CD4-positive, alpha-beta T cell treated with Interleukin-4 for 4 hours (primary cell): Measurements from ENCODE around the gene CAPN13.

Experiments used
- DNase-seq: peaks from one replicate; pipeline ENCODE4 v3.0.0-alpha.2; 2020

The CAPN13 gene

DNA sequence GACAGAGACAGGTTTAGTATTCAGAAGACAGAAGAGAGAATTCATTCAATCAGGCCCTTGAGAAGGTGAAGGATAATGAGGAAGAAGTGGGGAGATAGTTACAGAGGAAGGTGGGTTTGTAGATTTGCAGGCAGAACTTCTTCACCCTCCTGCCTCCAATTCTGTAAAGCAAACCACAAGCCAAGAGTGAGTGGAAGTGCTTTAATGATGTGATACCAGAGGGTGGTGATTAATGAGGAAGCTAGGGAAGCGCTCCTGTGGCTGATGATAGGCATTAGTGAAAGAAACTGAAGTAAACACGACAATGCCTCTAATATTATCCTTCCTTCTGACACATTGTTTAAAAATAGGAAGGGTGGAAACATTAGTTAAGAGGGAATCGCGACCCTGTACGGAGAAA lies 78.2 kb downstream of the CAPN13 start:
- DNase-seq, result no peak

DNA sequence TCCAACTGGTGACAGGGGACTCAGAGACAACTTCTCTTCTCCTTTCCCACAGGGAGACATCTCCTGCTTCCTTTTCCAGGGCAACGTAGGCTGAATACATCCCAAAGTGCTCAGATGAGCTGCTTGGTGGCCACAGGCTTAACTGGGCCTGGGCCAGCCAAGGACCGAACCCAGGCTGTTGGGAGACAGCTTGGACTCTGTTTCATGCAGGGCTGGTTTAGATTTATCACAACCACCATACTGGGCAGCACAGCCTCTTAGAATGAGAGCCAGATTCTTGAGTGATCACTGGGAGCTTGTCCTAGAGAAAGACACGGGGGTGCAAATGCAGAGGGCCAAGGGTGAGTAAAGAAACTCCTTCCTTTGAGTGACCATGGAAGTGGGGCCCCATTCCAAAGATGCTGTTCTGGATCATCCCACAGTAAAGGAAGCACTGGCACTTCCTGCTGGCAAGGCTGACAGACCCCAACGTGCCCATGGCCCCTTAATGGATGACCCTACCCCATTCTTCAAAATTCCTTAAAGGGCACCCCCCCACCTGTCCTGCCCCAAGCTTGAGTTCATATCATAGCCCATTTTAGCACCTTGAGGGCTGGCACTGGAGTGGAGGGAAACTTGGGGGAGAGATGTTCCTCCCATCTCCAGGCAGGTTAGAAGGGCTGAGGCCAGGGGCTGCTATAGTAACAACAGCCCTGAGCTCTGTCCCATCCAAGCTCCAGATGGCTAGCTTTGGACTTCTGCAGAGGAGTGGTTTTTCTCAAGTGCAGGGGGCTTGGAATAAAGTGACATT lies 84.1 kb downstream of the CAPN13 start:
- no peak for DNase-seq

DNA sequence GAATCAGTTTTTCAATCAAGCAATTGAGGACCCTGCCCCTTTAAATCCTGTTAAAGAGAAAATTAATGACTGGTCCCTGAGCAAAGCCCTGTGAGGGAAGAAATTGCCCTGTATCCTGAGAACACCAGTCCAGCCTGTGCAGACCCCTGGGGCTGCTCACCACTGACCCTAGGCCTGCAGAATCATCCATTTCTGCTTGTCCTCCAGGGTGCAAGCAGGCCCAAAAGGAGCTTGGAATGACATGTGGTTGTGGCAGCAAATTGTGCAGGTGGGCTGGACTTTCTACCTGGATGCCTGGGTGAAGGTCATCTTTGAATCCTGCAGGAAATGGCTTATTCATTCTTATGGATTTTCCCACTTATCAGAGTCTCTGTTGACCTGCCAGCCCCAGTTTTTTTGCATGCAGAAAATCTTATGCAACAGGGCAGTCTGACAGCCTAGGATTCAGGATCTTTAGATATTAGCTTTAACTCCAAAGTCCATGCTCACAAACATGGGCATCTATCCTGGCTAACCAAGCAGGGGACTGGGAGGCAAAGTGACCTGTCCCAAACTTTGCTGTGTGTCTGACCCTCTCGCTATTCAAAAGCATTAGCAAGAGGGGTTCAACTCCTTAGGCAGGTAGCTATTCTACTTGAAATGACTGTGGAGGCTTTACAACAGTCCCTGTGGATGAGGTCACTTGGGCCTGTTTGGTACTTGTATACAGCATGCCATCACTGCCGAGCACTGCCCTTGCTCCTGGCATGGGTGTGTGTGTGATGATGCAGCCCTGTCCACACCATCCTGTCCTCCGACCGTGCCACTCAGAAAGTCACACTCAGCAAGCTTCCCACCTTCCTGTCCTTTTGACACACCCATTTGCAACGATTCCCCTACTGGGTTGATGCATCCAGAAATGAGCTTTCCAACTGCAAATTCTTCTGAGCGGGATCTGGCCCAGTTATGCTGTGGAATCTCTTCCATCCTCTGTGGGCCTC lies 85.3 kb downstream of the CAPN13 start:
- no peak for DNase-seq

DNA sequence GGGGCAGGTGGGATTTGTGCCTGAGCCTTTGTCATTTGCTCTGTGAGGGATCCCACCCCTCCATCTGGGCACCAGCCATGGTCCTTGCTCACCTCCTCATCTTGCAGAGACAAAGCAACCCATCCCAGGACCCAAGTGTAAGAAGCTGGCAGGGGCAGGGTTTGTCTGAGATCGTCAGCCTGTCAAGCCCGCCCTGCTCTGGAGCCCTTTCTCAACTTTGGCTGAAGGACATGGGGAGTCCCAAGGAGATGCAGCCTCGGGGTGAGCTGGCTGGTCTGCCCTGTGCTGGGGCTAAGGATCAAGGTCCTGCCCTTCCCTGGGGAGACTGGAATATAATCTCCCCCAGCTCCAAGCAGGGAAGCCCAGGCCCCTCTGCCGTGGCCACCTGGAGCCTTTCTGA lies 86.0 kb downstream of the CAPN13 start:
- no peak for DNase-seq

DNA sequence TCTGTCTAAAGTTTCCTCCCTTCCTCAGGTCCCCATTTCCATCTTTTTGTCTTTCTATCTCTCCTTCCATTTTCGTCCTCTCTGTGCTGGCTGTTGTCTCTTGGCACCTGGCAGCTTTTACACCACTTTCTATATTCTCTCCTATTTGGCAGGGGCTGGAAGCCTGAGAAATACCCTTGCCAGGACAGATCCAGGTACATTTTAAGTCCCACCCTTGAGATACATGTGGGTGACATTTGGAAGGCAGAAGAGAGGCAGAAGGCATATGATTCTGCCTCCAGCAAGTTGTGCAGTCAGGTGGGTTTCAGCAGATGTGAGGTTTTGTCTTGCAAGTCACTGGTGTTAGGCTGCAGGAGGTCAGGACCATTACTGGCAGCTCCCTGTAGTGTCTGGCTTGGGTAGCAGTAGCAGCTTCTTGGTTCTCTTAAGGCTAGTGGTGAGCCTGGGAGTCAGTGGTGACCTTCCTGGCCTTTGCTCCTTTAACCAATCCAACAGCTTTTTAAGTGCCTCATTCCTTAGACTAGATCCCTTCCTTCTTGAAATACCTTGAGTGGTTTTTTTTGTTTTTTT lies 90.1 kb downstream of the CAPN13 start:
- DNase-seq, result no peak

DNA sequence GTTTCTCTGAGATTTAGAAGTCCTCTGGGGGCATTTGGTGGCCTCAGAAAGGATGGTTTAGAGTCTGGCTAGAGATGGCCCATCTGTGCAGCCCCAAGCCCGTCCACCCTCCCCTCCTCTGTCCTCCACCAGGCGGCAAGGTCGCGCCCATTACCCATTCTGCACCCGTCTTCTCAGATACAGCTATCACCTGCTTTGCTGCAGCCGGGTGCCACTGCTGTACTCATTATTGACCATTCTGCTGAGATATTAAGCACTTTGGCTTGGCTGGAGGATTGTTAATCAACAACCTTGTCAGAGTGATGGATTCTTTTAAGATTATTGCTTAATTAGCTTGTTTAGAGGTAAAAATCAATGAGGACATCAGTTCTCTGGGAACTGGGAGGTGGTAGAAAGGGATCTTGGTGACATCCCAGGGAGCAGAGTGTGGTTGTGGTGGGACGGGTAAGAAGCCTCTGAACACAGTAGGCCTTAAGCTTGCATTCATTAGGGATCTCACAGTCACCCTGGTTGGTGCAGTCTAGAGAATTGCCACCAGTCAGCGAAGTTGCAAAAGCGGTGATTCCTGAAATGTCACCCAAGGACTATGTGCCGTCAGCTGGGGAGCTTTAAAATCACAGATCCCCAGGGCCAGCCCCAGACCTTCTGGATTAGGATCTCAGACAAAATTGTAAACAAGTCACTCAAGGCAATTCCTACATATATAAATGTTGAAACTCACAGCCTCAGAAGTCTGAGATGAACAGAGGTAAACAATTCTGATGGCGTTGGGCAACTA lies 90.9 kb downstream of the CAPN13 start:
- no peak for DNase-seq

DNA sequence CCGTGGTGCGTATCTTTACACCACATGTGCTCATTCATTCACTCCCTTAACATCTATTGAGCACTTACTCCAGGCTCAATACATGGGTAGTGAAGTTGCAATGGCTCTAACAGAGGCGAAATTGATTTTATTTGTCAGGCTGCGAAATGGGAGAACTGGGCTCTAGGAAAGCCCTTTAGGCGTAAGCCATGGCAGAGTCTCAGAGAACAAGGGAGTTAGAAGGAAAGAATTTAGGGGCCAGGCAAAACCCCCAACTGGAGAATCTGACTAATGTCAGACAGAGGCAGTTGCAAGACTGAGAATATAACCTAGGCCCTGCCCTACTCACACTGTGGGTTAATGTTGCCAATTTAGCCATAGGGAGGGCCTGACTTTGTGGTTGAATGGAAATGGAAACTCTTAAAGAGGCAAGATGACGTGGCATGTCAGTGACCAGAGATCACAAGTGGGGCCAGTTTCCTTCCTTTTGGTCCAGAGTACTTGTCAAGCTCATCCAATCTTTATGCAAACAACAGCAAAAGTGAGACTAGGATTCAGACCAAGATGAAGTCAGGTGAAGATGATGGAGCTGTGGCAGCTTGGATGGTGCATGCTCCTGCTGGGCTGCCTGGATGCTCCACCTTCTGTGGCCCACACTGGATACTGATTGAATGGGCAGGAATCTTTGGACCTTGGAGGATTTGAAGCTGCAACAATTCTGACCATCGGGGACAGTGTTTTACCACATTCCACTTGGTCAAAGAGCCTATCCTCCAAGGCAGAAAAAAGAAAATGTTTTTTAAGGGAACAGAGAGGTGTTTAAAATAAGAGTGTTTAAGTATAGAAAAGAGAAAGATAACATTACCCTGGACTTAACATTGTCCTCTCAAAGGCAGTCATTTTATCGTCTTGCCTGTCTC lies 92.2 kb downstream of the CAPN13 start:
- no peak for DNase-seq

DNA sequence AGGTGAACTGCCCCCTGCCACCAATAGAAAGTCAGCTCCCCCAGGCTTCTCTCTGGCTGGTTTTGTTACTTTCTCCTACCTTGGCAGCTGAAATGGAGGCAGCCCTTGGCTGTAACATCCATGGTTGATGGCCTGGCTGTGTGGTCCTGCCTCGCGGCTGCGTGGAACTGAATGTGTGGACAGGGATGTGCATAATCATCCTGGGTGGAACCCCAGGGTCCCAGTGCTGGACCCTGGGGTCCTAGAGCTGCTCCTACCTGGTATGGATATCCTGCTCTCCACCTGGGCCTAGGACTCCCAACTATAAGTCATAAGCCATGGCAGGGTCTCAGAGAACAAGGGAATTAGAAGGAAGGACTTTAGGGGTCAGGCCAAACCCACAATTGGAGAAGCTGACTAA lies 93.5 kb downstream of the CAPN13 start:
- DNase-seq, result no peak

DNA sequence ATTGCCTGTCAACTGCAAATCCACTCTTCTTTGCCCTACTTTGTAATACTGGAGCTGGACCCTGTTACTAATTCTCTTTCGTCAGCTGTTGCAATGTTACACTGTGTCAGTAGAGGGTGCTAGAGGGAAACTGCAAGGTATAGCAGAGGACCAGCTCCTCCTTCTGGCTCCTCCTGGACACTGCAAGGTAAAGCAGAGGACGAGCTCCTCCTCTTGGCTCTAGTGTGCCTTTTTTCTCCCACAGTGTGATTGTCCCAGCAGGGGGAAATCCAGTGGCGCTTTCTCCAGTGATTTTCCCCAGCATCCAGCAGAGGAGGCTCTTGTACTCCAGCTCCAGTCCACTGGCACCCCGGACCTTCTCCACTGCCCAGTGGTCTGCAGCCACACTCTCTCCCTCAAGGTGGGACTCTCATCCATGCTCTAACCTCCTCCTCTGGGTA lies 95.6 kb downstream of the CAPN13 start:
- DNase-seq, result peak; percentile 86

DNA sequence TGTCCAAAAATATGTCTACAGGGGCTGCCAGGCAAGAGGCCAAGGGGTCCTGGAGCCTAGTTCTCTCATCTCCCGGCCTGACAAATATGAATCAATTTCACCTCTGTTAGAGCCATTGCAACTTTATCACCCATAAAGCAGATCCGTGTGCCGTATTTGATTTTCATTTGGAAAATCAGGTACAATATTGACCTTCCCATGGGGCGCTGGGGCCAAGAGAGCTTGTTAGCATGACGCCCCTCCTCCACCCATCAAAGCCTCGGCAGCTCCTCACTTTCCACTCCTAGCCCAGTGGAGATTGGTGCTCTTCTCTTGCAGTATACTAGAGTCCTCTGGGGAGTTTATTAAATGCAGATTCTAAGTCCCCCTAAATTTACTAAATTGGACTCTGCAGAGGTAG lies 96.8 kb downstream of the CAPN13 start:
- DNase-seq, result no peak

DNA sequence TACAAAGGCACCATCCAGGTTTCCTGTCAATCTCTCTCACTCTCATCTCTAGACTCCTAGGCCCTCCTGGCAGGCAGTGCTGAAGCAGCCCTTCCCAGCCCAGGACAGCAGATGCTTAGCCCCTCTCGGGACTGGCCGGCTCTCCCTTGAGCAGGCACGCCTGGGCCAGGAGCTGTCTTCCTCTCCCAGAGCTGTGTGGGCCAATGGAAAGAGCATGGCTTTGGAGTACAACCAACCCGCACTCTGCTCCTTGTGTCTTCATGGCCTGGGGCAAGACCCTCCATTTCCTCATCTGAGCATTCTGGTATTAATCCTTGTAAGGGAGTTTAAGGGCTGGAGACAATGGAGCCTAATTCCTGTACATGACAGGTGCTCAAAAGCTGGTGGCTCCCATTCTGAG lies 97.2 kb downstream of the CAPN13 start:
- DNase-seq, result no peak

DNA sequence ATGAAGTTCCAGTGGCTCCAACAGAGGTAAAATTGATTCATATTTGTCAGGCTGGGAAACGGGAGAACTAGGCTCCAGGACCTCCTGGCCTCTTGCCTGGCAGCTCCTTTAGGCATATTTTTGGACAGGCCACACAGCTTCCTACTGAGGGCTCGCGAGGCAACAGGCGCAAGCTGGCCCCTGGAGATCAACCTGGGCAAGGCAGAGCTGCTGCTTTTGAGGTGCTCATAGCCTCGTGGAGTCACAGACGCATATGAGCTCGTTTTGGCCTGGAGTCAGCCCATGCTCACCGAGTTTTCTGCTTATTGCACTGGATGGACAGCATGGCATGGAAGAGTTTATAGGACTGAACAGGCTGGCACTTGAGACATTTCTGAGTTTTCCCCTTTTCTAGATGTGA lies 97.7 kb downstream of the CAPN13 start:
- DNase-seq, result no peak

DNA sequence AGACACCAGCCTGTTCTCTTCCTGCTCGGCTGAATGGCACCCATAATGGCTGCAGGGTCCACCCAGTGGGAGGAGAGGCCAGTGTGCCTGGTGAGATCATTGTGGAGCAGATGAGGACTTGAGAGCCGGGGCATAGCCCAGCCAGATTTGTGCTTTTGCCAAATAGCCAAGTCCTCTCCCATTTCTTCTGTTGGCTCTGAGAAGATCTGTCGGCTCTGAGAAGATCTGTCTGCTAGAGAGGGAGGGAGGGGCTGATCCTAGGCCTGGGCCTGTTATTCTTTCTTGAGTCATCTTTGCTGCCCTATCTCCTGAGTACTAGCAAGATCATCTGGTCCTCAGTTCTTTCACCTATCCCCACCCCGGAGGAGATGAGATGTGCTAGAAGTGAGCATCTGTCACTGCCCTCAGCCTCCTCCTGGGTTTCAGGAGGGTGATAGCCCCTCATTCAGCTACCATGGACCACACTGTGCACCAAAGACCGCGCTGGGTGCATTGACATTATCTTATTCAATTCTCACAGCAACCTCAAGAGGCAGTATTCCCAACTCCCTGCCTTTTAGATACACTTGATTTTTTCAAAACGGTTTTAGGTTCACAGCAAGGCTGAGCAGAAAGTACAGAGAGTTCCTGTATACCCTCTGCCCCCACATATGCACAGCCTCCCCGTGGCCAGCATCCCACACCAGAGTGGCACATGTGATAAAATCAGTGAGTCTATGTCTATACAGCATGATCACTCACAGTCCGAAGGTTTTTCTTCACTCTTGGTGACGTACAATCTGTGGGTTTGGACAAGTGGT lies 98.6 kb downstream of the CAPN13 start:
- DNase-seq, result no peak

DNA sequence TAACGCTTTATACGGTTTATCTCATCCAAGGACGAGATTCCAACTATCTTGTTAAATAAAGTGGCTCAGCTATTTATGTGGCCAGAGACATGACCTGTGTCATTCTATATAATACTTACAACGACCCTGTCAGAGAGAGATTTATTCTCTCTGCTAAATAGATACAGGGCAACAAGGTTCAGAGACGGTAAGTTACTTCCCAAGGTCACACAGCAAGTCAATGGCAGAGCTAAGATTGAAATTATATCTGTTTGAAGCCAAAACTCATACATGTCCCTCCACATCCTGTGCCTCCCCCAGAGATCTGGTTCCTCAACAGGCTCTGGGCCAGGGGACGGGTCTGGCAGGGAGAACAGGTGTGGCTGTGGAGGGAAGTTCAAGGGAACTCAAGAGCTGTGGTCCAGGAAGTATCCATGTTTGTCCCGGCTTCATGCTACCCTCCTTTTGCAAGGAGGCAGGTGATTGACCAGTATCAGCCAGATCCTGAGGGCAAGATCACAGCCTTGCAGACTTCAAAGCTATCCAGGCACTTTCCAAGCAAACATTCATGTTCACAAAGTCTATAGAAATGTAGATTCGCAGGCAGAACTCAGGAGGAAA lies 99.8 kb downstream of the CAPN13 start:
- DNase-seq, result no peak

DNA sequence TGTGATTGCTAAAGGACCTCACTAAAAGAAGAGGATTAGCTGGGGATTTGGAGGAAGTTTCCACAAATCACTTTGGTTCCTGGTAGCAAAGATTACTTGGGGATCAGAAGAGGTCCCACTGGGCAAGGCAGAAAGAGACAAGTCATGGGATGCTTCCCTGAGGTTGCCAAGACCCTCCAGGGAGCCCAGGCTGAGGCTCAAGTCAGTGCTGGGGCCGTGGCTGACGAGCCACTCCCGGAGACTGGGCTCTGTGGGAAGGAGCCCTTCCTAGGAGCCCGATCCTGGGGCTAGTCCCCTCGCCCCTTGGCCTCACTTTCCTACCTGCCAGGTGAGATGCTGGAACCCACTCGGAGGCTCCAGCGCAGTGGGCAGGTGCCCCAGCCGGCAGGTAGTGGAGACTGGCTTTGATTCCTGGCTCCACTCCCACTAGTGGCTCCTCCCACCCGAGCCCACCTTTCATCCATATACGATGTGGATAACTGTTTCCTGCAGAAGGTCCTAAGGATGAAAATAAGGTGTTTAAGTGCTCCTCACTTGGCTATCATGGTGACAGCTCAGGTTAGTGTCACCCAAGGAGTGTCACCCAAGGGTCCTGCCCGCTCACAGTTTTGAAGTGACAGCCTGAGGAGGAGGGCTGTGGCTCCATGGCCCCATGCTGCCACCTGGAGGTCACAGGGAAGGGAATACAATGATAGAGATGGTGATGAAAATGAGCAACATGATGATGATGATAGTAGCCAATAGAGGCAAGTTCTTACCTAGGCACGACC lies 100.5 kb downstream of the CAPN13 start:
- DNase-seq, result peak; percentile 63

DNA sequence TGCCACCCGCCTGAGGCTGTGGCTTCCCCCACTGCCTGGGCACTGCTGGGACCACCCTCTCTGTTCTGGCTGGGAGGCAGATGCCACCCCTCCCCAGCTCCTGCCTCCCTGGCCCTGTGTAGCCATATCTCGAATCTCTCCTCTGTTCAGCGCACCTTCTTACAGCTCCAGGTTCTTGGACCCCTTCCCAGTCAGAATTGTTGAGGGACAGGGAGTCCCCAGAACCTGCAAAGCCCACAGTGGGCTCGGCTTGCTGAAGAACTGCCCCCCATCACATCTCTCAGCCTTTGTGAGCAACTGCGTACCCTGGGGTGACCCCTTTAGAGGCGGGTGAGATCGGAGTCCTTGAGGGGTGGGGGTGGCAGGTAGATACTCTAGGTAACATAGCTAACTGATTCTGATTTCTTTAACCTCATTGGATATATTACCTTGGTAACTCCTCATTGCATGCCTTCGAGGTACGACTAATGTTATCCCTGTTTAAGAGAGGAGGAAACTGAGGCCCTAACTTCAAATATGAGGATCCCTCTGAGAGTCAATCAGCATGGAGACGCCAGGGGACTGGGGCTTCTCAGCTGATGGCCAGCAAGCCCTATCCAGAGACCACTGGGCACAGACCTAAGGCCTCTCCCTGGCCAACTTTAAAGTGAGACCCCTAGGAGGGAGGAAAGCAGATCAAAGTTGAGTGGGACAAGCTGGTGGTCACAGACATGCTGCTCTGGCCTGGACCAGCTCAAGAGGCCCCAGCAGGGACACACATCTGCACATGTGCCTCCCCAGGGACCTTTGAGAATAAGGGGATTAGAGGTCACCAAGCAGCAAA lies 101.3 kb downstream of the CAPN13 start:
- DNase-seq, result no peak

DNA sequence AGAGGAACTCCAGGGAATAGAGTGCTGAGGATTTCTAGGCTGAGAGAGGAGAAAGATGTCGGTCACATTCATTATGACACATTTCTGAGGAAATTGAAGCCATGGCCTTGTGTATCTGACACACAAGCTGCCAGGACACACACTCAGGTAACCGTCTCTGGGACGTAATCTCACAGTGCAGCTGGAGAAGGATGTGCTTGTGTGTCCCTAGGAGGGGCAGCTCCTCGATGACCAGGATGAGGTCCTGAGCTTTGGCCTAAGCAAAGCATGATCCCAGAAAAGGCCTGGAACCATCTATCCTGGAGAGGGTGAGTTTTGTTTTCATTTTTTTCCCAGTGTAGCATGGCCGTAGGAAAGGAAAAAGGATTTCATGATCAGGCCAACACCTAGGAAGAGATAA lies 102.2 kb downstream of the CAPN13 start:
- DNase-seq, result no peak

DNA sequence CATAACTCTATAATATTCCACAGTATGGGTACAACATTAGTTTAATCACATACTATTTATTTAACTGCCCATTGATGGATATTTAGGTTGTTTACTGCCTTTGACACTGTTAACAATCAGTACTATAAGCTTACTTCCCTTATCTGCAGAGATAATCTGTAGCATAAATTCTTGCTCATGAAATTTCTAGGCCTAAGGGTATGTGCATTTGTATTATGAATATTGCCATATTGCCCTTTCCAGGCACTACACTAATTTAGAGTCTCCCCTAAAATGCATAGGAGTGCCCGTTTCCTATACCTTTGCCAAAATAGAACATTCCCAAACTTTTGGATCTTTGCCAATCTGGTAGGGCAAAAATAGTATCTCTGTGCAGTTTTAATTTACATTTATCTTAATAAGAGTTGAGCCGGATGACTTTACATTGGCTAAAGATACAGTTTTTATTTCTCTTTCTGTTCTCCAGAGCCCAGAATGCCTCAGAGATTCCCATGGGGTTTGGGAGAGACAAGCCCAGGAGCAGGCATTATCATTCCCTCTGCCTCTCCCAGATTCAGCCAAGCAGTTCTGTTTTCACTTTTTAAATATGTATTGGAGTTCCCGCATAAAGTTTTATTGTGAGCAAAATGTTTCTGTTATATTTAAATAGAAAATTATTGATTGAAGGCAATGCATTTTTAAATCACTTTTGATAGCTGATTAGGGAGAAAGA lies 102.8 kb downstream of the CAPN13 start:
- no peak for DNase-seq
